ENCODE measurements around the gene SOX13. TPM values are rescaled to one million over a fixed set of nuclear protein-coding genes. Genes with fewer than 3 reads are reported as not detected.

The SOX13 gene
- total RNA-seq, 1 donor from 2014 or later, result 0.78 TPM

DNA sequence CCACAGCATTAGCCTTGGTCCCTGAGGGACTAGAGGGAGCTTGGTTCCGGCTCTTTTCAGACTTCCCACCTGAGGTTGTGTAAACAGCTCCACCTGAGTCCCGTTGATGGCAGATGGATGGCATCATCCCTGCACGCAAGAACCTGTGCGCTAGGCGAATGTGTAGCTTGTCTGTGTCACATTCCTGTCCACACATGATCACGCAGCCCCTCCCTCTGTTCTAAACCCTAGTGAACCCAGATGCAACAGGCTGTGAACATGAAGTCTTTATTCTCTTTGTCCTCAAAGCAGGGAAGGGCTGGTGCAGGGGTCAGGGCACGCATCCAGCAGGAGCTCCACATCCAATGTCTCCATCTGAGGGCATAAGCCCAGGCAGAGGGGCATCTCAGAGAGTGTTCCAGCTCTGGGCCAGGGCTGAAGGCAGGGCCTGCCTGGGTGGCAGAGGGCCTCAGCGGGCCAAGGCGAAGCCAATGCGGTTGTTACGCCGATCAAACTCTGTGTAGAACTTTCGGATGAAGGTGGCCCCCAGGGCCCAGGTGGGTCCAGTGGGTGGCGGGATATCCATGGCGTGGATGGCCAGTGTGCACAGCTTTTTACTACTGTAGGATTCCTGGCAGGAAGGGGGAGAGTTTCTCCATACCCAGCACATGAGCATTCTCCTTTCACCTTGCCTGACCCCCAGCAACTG is 81.8 kb downstream of the SOX13 start:
- DNase-seq, result no peak

GRCh38 chr1:204155881-204156280 is 83.0 kb downstream of the SOX13 start:
- no peak for DNase-seq

- DNase-seq, result no peak
Observed at GRCh38 chr1:204157962-204158361, 85.0 kb downstream of the SOX13 start.

DNA sequence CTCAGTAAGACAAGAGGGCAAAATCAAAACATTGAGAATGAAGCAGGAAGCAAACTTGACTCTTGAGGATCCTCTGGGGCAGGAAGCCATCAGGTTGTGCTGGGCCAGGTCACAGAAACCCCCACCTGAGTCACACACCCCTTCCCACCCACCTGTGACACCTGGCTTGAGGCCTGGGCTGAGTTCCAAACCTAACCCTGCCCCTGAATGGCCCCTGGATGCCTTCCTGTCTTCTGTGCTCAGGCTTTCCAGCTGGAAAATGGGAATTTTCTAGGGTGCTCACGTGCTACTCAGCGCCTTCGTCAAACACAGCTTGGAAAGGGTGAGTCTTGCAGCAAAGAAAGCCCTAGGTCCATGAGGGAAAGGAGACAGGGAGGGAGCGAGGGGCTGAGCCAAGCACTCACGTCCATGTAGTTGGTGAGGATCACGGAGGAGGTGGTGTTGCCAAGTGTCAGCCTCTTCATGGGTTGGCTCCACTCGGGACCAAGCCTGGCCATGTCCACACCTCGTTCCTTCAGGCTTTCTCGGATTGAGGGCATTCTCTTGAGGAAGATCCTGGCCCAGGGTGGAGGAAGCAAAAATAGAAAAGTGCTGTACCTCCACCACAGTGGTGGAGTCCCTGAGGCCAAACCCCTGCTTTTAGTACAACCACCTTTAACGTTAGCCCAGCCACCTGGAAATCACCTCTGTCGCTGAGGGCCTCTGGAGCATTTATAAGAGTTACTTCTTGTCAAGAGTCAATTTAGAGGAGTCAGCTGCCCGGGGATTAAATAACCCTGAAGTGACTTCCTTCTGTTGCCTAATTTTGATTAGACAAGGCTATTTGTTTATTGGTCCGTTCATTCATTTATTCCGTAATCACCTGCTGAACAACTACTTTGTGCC is 88.9 kb downstream of the SOX13 start:
- DNase-seq, result no peak

DNA sequence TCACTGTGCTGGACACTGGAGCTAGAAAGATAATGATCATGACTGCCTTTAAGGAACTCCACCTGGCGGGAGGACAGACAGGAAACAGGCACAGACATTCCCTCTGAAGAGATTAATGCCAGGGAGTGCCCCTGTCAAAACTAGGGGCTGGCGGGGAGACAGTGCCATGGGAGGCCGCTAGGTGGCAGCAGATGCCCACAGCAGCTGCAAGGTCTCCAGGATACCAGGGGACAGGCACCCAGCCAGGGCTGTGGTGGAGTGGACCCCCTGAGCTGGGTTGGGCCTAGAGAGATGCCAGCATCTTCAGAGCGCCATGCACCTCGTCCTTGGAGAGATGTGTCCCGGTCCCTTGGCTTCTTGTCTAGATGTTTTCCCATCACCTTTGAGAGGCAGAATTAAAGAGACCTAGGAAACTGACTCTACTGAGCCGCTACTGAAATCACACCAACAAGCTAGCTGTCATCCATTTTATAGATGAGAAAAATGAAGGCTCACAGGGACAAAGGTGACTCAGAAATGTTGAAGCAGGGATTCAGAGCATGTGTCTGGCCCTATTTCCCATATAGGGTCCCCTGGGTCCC is 89.7 kb downstream of the SOX13 start:
- peak; percentile 57 for DNase-seq

- no peak for DNase-seq
Observed at GRCh38 chr1:204166219-204166618, 93.3 kb downstream of the SOX13 start, which contains the start of gene REN. TSS of gene REN (minus strand) at chr1:204166337. CDS start at chr1:204166293, 44 bp downstream.

GRCh38 chr1:204167730-204168129 is 94.8 kb downstream of the SOX13 start:
- DNase-seq, result no peak

GRCh38 chr1:204169858-204170257 is 96.9 kb downstream of the SOX13 start:
- no peak for DNase-seq

DNA sequence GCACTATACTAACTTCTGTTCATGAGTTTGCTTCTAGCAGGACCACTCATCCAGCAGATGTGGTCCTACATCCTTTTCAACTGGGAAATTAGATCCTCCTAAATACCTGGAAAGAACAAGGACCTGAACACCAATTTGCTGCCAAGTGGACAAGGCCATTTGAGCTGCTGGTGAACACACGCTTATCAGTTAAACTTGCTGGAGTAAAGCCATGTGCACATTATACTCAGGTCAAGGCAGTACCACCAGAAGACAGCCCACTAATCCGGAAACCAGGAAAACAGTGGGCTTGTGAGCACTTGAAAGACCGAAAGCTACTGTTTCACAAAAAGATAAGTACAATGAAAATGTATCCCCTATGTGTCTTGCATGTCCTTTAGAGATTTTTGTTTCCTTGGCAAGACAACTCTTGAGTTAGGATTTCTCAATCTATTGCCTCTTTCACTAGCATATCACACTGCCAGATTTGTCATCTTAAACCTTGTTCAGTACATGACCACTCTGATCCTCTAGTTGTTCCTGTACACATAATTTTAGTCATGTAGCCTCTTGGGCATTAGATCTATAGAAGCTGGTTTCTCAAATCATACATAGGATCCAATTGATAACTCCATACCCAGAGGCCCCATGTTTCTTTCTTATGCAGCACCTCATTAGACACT is 97.7 kb downstream of the SOX13 start:
- no peak for DNase-seq

- DNase-seq, result no peak
Observed at GRCh38 chr1:204171751-204172178, 98.8 kb downstream of the SOX13 start.

- DNase-seq, result no peak
Observed at GRCh38 chr1:204172404-204173029, 99.6 kb downstream of the SOX13 start.

- DNase-seq, result no peak
Observed at GRCh38 chr1:204174958-204175357, 102.0 kb downstream of the SOX13 start.

GRCh38 chr1:204176049-204176448 is 103.1 kb downstream of the SOX13 start:
- no peak for DNase-seq

DNA sequence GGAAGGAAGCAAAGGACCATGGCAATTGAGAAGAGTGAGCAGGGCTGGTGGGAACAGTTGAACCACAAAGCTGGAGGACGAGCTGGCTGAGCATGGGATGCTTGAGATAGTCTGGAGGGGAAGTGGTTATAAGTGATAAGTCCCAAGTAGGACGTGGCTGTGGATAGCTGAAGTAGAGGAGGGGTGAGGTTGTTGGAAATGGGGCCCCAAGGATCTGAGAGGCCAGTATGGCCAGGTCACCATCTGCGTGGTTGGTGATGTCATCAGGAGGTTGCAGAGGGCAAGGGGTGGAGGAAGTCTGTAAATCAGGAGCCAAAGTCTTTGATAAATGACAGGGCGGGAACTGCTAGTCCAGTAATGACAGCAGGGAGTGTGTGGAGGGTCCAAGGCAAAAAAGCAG is 104.2 kb downstream of the SOX13 start:
- DNase-seq, result no peak

Other genes starting within 250 kb of the SOX13 start
- 62.5 TPM for gene SNRPE, start 211.5 kb upstream of the SOX13 start, total RNA-seq
- 28.1 TPM for gene ETNK2, start 78.9 kb downstream of the SOX13 start, total RNA-seq
- gene REN, start 93.2 kb downstream of the SOX13 start, total RNA-seq, result not detected
- not detected for gene KISS1, start 123.4 kb downstream of the SOX13 start, total RNA-seq
- not detected for gene GOLT1A, start 140.9 kb downstream of the SOX13 start, total RNA-seq

Measured in occipital lobe (tissue), 2 donors.